ENCODE measurements around the gene SLC35E1.
A peak's percentile ranks its signal among the peaks of the same experiment; 100 is the strongest.

The SLC35E1 gene

GRCh38 chr19:16596399-16596798, 24.2 kb upstream of the SLC35E1 start:
- DNase-seq (ENCODE audit: low spot score) = no peak

DNA sequence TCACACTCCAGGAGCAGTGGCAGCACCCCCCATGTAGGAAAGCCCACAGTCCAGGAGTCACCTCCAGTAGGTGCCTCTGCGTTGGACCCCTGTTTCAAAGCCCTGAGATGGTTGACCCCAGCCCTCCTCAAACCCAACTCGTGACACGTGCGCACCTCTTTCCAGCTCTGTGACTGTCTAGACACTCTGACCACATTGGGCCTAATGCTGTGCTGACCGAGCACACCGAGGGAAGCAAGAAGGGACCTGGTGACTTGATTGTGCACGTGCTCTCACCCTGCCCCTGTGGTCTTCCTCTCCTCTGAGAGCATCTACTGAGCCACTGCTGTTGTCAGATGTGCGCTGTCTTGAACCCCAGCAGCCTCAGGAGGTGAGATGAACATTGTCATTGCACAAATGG, 22.9 kb upstream of the SLC35E1 start:
- no peak for DNase-seq (ENCODE audit: low spot score)

DNA sequence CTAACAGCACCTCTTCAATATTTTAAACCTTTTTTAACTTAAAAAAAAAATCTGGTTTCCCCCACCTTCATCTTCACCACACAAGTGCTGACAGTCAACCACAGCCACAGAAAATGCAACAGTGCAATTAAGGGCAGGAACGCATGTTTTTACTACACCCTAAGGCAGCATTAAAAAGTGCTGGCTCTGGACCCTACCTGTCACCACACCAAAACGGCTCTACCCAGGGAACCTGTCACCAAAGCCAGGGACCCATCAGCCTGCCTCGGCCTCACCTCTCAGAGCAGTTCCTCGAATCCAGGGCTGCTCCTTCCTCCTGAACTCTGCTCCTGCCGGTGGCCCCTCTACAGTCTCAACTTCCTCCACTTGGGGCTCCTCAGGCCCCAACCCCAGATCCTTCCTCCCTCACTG, 22.5 kb upstream of the SLC35E1 start:
- DNase-seq (ENCODE audit: low spot score) = no peak

GRCh38 chr19:16594131-16594586, 21.9 kb upstream of the SLC35E1 start:
- no peak for DNase-seq (ENCODE audit: low spot score)

DNA sequence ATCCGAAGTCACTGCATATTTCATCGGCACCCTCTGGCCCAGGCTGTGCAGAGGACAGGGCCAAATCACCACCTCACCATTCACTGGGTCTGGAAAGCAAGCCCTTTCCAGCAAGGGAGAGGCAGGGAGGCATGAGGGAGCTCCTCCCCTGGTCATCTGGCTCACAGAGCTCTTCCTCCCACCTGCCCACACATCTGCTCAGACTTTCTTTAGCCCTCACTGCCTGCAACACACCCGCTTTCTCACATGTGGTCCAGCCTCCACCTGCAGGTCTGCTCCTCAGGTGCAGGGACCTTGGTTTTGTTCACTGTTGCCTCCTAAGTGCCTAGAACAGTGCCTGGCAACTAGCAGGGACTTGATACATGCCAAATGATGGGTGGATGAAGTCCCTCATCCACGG, 21.0 kb upstream of the SLC35E1 start:
- DNase-seq (ENCODE audit: low spot score) = no peak

GRCh38 chr19:16591803-16592556, 19.8 kb upstream of the SLC35E1 start:
- no peak for DNase-seq (ENCODE audit: low spot score)

DNA sequence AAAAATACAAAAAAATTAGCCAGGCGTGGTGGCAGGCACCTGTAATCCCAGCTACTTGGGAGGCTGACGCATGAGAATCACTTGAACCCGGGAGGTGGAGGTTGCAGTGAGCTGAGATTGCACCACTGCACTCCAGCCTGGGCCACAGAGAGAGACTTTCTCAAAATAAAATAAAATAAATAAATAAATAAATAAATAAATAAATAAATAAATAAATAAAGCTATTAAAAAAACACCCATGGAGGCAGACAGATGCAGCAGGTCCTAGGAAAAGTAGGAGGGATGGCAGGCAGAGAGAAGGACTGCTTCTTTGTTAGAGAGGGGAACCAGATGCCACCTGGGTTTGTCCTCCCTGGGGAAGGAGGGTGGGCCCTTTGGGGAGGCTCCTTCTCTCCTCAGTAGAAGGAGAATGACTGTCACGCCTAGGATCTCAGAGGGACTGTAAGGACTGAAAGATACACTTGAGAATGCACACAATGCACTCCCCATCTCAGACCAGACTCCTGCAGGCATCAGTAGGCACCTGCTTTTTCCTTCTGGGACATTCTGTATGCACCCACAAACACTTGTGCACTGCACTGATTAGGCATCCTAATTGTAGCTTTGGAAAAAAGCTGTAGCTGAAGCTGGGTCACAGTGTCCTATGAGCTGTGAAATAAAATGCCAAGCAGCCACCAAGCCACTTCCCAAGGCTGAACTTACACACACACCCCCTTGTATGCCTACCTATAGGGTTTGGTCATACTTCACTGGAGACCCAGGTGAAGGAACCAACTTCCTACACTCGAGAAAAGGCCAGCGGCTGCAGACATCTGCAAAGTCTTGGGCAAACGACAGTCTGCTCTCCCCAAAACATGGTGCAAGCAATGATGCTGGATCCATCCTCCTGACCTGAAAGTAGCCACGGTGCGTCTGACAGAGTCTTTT, 18.9 kb upstream of the SLC35E1 start:
- DNase-seq (ENCODE audit: low spot score) = no peak

GRCh38 chr19:16589917-16590316, 17.7 kb upstream of the SLC35E1 start:
- DNase-seq (ENCODE audit: low spot score) = no peak

GRCh38 chr19:16588824-16589577, 16.8 kb upstream of the SLC35E1 start:
- no peak for DNase-seq (ENCODE audit: low spot score)

DNA sequence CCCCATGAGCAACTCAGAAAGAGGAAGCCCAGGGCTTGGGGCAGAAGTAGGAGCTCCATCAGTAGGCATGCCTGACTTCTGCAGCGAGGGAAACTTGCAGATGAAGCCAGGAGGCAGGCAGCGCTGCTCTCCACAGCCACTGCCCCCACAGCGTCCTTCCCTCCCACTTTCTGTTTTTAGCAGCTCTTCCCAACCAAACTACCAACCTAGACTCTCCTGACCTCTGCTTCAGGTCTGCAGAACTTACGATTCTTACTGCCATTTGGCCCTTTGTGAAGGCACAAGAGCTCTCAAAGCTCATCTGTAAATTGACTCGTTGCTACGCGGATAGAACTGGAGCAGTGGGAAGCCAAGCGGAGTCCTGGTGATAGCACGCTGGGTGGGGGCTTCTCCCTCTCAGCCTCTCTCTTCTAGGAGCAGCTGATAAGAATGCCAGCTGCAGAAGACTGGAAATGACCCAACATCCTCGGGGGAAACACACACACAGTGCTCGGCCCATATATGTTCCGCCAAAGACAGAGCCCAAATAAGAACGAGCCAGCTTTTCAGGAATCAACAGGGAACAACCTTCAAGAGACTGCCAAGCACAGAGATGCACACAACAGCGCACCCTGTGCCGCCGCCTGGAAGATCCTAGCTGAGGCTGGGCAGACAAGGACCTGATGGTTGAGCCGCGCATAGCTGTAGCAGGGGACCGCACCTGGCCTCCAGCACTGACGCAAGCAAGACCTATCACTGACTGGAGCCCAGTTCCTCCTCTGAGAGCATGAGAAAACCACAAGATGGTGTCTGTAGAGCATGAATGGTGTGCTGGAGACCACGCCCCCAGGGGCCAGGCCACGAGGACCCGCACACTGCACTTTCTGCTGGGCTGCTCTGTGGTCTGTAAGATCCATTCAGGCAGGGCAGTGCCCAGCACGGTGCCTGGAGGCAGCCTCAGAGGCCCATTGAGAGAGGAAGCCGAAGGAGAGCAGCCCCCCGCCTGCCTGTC, 15.9 kb upstream of the SLC35E1 start:
- DNase-seq (ENCODE audit: low spot score) = no peak

DNA sequence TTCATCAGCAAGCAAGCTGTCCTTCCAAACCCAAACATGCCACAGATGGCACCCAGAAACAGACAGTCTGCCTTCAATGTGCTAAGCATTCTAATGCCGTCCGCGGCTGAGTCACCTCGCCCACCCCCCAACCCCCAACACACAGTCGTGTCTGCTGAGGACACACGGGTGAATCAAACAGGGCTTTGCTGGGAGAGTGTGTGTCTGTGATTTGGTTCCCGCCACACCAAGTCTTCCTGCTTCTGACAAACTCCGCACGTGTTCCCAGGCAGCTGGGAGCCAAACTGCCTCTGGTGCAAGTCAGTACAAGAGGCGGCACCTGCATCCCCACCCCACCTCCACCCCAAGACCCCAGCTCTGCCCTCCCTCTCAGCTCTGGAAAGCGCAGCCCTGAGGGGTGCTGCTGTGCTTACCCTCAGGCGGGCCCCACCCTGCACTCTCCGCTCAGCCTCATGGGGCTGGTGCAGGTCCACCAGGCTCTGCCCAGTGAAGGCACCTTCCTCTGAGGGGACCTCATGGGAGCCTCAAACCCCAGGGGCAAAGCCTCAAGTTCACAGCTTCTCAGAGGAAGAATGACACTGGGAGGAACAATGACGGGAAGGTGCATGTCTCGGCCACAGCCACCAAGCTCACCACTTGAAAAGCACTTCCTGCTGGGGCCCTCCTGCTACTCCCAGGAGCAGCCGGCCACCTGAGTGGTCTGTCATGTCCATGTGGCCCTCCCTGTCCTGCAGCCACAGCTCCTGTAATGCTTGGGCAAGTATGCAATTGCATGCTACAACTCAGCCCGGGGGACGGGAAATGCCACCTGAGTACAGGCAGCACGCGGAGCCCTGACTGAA, 15.0 kb upstream of the SLC35E1 start:
- no peak for DNase-seq (ENCODE audit: low spot score)

GRCh38 chr19:16586477-16586871, 14.3 kb upstream of the SLC35E1 start:
- DNase-seq (ENCODE audit: low spot score) = no peak

GRCh38 chr19:16585808-16586476, 13.7 kb upstream of the SLC35E1 start:
- no peak for DNase-seq (ENCODE audit: low spot score)

- DNase-seq (ENCODE audit: low spot score) = no peak
Observed at GRCh38 chr19:16585094-16585801, 13.0 kb upstream of the SLC35E1 start.

- DNase-seq (ENCODE audit: low spot score) = peak; percentile 80
Observed at GRCh38 chr19:16584248-16585093, 12.3 kb upstream of the SLC35E1 start.

DNA sequence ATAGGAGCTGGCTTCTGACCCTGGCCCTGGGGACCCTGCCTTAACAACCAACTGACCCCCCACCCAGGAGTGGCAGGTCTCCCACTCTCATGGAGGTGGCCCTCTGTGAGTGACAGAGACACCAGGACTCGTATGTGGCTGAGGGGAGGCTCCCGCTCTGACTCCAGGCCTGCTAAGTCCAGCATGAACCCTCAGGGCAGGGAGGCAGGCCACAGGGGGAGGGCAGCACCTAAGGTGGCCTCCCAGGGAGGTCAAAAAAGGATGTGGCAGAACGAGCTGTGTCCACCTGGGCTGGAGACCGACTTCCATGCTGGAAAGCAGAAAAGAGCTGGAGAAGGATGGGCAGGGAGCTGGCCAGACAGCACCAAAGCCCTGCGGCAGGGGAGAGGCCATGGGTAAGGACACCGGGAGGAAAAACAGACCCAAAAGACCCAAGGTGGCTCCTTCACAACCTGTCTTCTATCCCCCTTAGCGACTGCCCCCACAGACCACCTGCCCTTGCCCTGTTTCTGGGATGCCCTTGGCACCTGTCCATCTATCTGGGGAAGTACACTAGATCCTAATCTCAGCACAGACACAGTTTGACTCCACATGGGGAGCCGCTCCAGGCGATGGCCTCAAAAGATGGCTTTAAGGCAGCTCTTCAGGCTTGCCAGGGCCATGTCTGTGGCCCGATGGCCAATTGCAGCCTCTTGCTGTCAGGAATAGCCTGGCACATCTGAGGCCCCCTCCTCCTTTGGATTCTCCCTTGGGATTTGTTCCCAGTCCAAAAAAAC, 10.5 kb upstream of the SLC35E1 start:
- DNase-seq (ENCODE audit: low spot score) = no peak

- DNase-seq (ENCODE audit: low spot score) = no peak
Observed at GRCh38 chr19:16581971-16582343, 9.7 kb upstream of the SLC35E1 start.

Measured in RKO (cell line).